ENCODE results near the gene MCTP1. TPM values are rescaled to one million over a fixed set of nuclear protein-coding genes. Genes with fewer than 3 reads are reported as not detected.

The MCTP1 gene
- polyA plus RNA-seq, 3 donors: 34.4 to 72.9 (median 55.5) TPM

DNA sequence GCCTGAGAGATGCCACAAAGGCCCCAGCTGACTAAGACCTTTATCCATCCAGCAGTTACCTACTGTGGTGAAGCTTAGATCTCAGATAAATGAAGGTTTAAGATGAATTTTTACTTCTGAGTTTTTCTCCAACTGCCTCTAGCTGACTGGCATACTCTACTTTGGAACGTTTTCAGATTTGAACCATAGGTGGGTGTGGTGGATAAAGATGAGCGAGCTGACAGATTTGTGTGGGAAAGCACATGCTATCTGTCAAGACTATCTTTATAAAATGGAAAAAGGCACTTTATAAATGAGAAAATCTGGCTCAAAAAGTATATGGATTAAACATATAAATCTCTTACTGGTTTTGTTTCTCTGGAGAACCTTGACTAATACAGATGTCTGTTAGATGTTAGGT, 160.8 kb downstream of the MCTP1 start:
- no peak overlapping the region for H2AFZ ChIP-seq (ENCODE audit: insufficient read depth, low read depth, low read length, poor library complexity, severe bottlenecking)
- peaks cover 0 to 3% of the 10 kb centered on the region in 2 donors for H3K9me3 ChIP-seq (replicated peaks in 1 of 2; ENCODE audit: control insufficient read depth in 1 of 2, insufficient read depth in 1 of 2, low read length in 2 of 2)
- Mint-ChIP-seq H3K36me3 (no peaks in the 10 kb centered on the region), H3K4me3 (no peak overlapping the region), H3K4me1 (no peaks in the 10 kb centered on the region), H3K27me3 (ENCODE audit: low read depth in 3 of 3) (peaks cover 0 to 6% (median 0%) of the 10 kb centered on the region in 3 donors), H3K27ac (no peak overlapping the region), H3K9me3 (peaks cover 0 to 15% (median 4%) of the 10 kb centered on the region in 7 donors)
- no CpG with 5 or more reads among the region's 2 CpGs for WGBS (ENCODE audit: insufficient coverage)
- no peak overlapping the region for H3K4me2 ChIP-seq (replicated peaks; ENCODE audit: extremely low read depth, low read length, poor library complexity, severe bottlenecking)
- intact Hi-C loops (cut with micrococcal nuclease): no loop called here
- TF ChIP-seq, protein P1, sequence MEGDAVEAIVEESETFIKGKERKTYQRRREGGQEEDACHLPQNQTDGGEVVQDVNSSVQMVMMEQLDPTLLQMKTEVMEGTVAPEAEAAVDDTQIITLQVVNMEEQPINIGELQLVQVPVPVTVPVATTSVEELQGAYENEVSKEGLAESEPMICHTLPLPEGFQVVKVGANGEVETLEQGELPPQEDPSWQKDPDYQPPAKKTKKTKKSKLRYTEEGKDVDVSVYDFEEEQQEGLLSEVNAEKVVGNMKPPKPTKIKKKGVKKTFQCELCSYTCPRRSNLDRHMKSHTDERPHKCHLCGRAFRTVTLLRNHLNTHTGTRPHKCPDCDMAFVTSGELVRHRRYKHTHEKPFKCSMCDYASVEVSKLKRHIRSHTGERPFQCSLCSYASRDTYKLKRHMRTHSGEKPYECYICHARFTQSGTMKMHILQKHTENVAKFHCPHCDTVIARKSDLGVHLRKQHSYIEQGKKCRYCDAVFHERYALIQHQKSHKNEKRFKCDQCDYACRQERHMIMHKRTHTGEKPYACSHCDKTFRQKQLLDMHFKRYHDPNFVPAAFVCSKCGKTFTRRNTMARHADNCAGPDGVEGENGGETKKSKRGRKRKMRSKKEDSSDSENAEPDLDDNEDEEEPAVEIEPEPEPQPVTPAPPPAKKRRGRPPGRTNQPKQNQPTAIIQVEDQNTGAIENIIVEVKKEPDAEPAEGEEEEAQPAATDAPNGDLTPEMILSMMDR (IDR thresholded peaks at IDR 0.05): no peak
- no peak overlapping the region for H3K4me3 ChIP-seq (replicated peaks in 1 of 3; ENCODE audit: low read depth in 2 of 3, low read length in 3 of 3)
- H3K27ac ChIP-seq (ENCODE audit: low read depth in 1 of 2, low read length in 2 of 2): no peak overlapping the region
- H3K9ac ChIP-seq (ENCODE audit: insufficient read depth, low read length, poor library complexity, severe bottlenecking): no peak overlapping the region
- H4K20me1 ChIP-seq (ENCODE audit: insufficient read depth, low read length): no peaks in the 10 kb centered on the region
- no peak for DNase-seq
- no peaks in the 10 kb centered on the region for H3K4me1 ChIP-seq (ENCODE audit: control insufficient read depth in 1 of 2, insufficient read depth in 2 of 2, low read length in 2 of 2)
- H3K27me3 ChIP-seq (ENCODE audit: control insufficient read depth in 2 of 2, insufficient read depth in 2 of 2, low read length in 2 of 2): no peaks in the 10 kb centered on the region
- H3K79me2 ChIP-seq (ENCODE audit: insufficient read depth, low read length): no peaks in the 10 kb centered on the region
- H3K36me3 ChIP-seq (replicated peaks in 1 of 2; ENCODE audit: control insufficient read depth in 1 of 2, insufficient read depth in 2 of 2, low read length in 2 of 2): no peaks in the 10 kb centered on the region

DNA sequence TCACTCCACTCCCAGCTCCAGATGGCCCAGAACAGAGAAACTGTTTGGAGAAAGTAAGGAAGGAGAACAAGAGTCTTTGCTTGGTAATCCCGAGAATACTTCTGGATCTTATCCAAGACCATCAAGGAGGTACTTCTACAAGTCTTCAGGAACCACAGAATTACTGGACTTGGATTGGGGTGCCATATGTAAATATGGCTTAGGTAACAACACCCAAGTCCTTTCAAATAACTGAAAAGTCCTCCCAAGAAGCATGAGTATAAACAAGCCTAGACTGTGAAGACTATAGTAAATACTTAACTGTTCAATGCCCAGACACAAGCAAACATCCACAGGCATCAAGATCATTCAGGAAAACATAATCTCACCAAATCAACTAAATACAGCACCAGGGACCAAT, 170.0 kb downstream of the MCTP1 start:
- no peaks in the 10 kb centered on the region for H3K36me3 Mint-ChIP-seq

More for the DNA sequence above, 170.0 kb downstream of the MCTP1 start:
- Mint-ChIP-seq H3K4me1 (no peaks in the 10 kb centered on the region), H3K9me3 (peaks cover 1 to 19% (median 8%) of the 10 kb centered on the region in 7 donors), H3K27me3 (ENCODE audit: low read depth in 3 of 3) (peaks cover 0 to 2% (median 1%) of the 10 kb centered on the region in 3 donors), H3K27ac (no peak overlapping the region), H3K4me3 (no peak overlapping the region)
- TF ChIP-seq, protein P1 (IDR thresholded peaks at IDR 0.05): no peak
- Histone ChIP-seq H3K4me2 (replicated peaks; ENCODE audit: extremely low read depth, low read length, poor library complexity, severe bottlenecking) (no peak overlapping the region), H3K36me3 (replicated peaks in 1 of 2; ENCODE audit: control insufficient read depth in 1 of 2, insufficient read depth in 2 of 2, low read length in 2 of 2) (no peaks in the 10 kb centered on the region), H4K20me1 (ENCODE audit: insufficient read depth, low read length) (no peaks in the 10 kb centered on the region), H3K9ac (ENCODE audit: insufficient read depth, low read length, poor library complexity, severe bottlenecking) (no peak overlapping the region), H2AFZ (ENCODE audit: insufficient read depth, low read depth, low read length, poor library complexity, severe bottlenecking) (no peak overlapping the region), H3K27ac (ENCODE audit: low read depth in 1 of 2, low read length in 2 of 2) (no peak overlapping the region), H3K79me2 (ENCODE audit: insufficient read depth, low read length) (no peaks in the 10 kb centered on the region), H3K27me3 (ENCODE audit: control insufficient read depth in 2 of 2, insufficient read depth in 2 of 2, low read length in 2 of 2) (no peaks in the 10 kb centered on the region), H3K9me3 (replicated peaks in 1 of 2; ENCODE audit: control insufficient read depth in 1 of 2, insufficient read depth in 1 of 2, low read length in 2 of 2) (peaks cover 0 to 2% of the 10 kb centered on the region in 2 donors), H3K4me3 (replicated peaks in 1 of 3; ENCODE audit: low read depth in 2 of 3, low read length in 3 of 3) (no peak overlapping the region), H3K4me1 (ENCODE audit: control insufficient read depth in 1 of 2, insufficient read depth in 2 of 2, low read length in 2 of 2) (no peaks in the 10 kb centered on the region)
- DNase-seq: no peak
- WGBS (ENCODE audit: insufficient coverage): no CpG with 5 or more reads among the region's 1 CpG
- intact Hi-C loops (cut with micrococcal nuclease): no loop called here
